ENCODE results near the gene HSD17B12.

HSD17B12 gene

GRCh38 chr11:43895601-43896000, 215.1 kb downstream of the HSD17B12 start:
- H3K36me3 ChIP-seq: peaks cover 29% of the 10 kb centered on the region
- TF ChIP-seq CTCF (IDR thresholded peaks at IDR 0.05; ENCODE audit: low read depth, low read length): no peak
- no peak overlapping the region for H3K27ac ChIP-seq
- H3K4me3 ChIP-seq (ENCODE audit: low read depth, low read length): no peak overlapping the region
- no peaks in the 10 kb centered on the region for H3K9me3 ChIP-seq (ENCODE audit: severe bottlenecking)
- H3K27me3 ChIP-seq (ENCODE audit: insufficient read depth, low read depth, severe bottlenecking): no peaks in the 10 kb centered on the region
- DNase-seq: no peak

GRCh38 chr11:43898574-43898973, 218.0 kb downstream of the HSD17B12 start:
- H3K4me3 ChIP-seq (ENCODE audit: low read depth, low read length): no peak overlapping the region
- H3K27me3 ChIP-seq (ENCODE audit: insufficient read depth, low read depth, severe bottlenecking): no peaks in the 10 kb centered on the region
- peaks cover 15% of the 10 kb centered on the region for H3K36me3 ChIP-seq
- no peak for DNase-seq
- H3K9me3 ChIP-seq (ENCODE audit: severe bottlenecking): no peaks in the 10 kb centered on the region
- no peak for TF ChIP-seq CTCF (IDR thresholded peaks at IDR 0.05; ENCODE audit: low read depth, low read length)
- no peak overlapping the region for H3K27ac ChIP-seq

GRCh38 chr11:43899094-43899493, 218.6 kb downstream of the HSD17B12 start:
- Histone ChIP-seq H3K27me3 (ENCODE audit: insufficient read depth, low read depth, severe bottlenecking) (no peaks in the 10 kb centered on the region), H3K36me3 (peaks cover 15% of the 10 kb centered on the region), H3K9me3 (ENCODE audit: severe bottlenecking) (no peaks in the 10 kb centered on the region), H3K27ac (no peak overlapping the region), H3K4me3 (ENCODE audit: low read depth, low read length) (no peak overlapping the region)
- DNase-seq: no peak
- TF ChIP-seq CTCF (IDR thresholded peaks at IDR 0.05; ENCODE audit: low read depth, low read length): no peak

- no peak for TF ChIP-seq CTCF (IDR thresholded peaks at IDR 0.05; ENCODE audit: low read depth, low read length)
- H3K36me3 ChIP-seq: peaks cover 20% of the 10 kb centered on the region
- H3K4me3 ChIP-seq (ENCODE audit: low read depth, low read length): no peak overlapping the region
- H3K27ac ChIP-seq: no peak overlapping the region
- no peaks in the 10 kb centered on the region for H3K9me3 ChIP-seq (ENCODE audit: severe bottlenecking)
- no peak for DNase-seq
- no peaks in the 10 kb centered on the region for H3K27me3 ChIP-seq (ENCODE audit: insufficient read depth, low read depth, severe bottlenecking)
Measured at GRCh38 chr11:43901551-43901950, 221.0 kb downstream of the HSD17B12 start.

GRCh38 chr11:43903078-43903477, 222.5 kb downstream of the HSD17B12 start:
- Histone ChIP-seq H3K27me3 (ENCODE audit: insufficient read depth, low read depth, severe bottlenecking) (no peaks in the 10 kb centered on the region), H3K36me3 (peaks cover 11% of the 10 kb centered on the region), H3K9me3 (ENCODE audit: severe bottlenecking) (no peaks in the 10 kb centered on the region), H3K27ac (no peak overlapping the region), H3K4me3 (ENCODE audit: low read depth, low read length) (no peak overlapping the region)
- no peak for DNase-seq
- no peak for TF ChIP-seq CTCF (IDR thresholded peaks at IDR 0.05; ENCODE audit: low read depth, low read length)

GRCh38 chr11:43903969-43904368, 223.4 kb downstream of the HSD17B12 start:
- peaks cover 5% of the 10 kb centered on the region for H3K36me3 ChIP-seq
- no peak overlapping the region for H3K27ac ChIP-seq
- no peaks in the 10 kb centered on the region for H3K27me3 ChIP-seq (ENCODE audit: insufficient read depth, low read depth, severe bottlenecking)
- no peak for DNase-seq
- H3K9me3 ChIP-seq (ENCODE audit: severe bottlenecking): no peaks in the 10 kb centered on the region
- no peak for TF ChIP-seq CTCF (IDR thresholded peaks at IDR 0.05; ENCODE audit: low read depth, low read length)
- H3K4me3 ChIP-seq (ENCODE audit: low read depth, low read length): no peak overlapping the region

Measured in WERI-Rb-1 (cell line).